GM18507 (cell line): ENCODE measurements around the gene PAPSS2.
A peak's percentile ranks its signal among the peaks of the same experiment; 100 is the strongest.

Source experiments
- DNase-seq: peaks from one replicate; pipeline ENCODE4 v3.0.0; 2011; ENCODE audit warnings: low read depth; ENCODE audit not compliant: insufficient read length; ENCODE audit errors: extremely low spot score
- FAIRE-seq: peaks from 2 replicates; lab custom pipeline; 2011; peaks lifted over from hg19 to GRCh38; lab: Jason Lieb, UNC

Gene PAPSS2

GRCh38 chr10:87763086-87763861, 103.6 kb downstream of the PAPSS2 start:
- DNase-seq (no peak), FAIRE-seq (no peak)

GRCh38 chr10:87764072-87764934, 104.6 kb downstream of the PAPSS2 start:
- FAIRE-seq (no peak), DNase-seq (no peak)

GRCh38 chr10:87765666-87766376, 106.1 kb downstream of the PAPSS2 start:
- DNase-seq (no peak), FAIRE-seq (no peak)

GRCh38 chr10:87767253-87767652, 107.6 kb downstream of the PAPSS2 start:
- FAIRE-seq, result no peak
- no peak for DNase-seq

- FAIRE-seq, result peak; percentile 87
Measured at GRCh38 chr10:87771871-87772500, 112.3 kb downstream of the PAPSS2 start.

GRCh38 chr10:87775766-87776165, 116.1 kb downstream of the PAPSS2 start:
- no peak for DNase-seq

More at GRCh38 chr10:87771871-87772500, 112.3 kb downstream of the PAPSS2 start:
- no peak for DNase-seq

GRCh38 chr10:87776328-87776727, 116.7 kb downstream of the PAPSS2 start:
- FAIRE-seq, result no peak

More at GRCh38 chr10:87775766-87776165, 116.1 kb downstream of the PAPSS2 start:
- peak; percentile 55 for FAIRE-seq

GRCh38 chr10:87781545-87781944, 121.9 kb downstream of the PAPSS2 start:
- FAIRE-seq (no peak), DNase-seq (no peak)

More at GRCh38 chr10:87776328-87776727, 116.7 kb downstream of the PAPSS2 start:
- DNase-seq, result no peak

- FAIRE-seq (no peak), DNase-seq (no peak)
Measured at GRCh38 chr10:87782721-87783120, 123.0 kb downstream of the PAPSS2 start.

GRCh38 chr10:87786421-87786820, 126.7 kb downstream of the PAPSS2 start:
- no peak for FAIRE-seq

GRCh38 chr10:87790185-87790584, 130.5 kb downstream of the PAPSS2 start:
- FAIRE-seq (no peak), DNase-seq (no peak)

More at GRCh38 chr10:87786421-87786820, 126.7 kb downstream of the PAPSS2 start:
- DNase-seq, result no peak

GRCh38 chr10:87794285-87794684, 134.6 kb downstream of the PAPSS2 start:
- DNase-seq, result no peak
- peak; percentile 82 for FAIRE-seq
